ENCODE results near the gene MAST2. TPM values are rescaled to one million over a fixed set of nuclear protein-coding genes. Genes with fewer than 3 reads are reported as not detected.

The MAST2 gene
- total RNA-seq, 1 experiment from 2014 or later, result 41.9 TPM

DNA sequence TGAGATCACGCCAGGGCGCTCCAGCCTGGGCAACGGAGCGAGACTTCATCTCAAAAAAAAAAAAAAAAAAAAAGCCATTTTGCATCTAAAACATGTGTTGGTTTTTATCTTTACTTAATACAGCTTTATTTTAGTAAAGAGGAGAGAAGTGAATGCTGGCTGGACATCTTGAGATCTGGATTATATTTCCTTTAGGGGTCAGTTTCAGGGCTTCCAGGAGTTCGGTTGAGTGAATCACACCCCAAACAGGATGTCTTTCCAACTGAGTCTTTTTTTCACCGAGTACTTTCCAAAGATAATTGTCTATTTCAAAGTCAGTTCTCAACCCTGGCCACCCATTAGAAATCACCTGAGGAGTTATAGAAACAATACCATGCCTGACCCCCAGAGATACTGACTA, 36.4 kb upstream of the MAST2 start:
- CTCF ChIA-PET, result no interaction called here
- intact Hi-C loops (cut with micrococcal nuclease), result no loop called here

GRCh38 chr1:45769261-45769932, 34.0 kb upstream of the MAST2 start:
- no peaks in the 10 kb centered on the region for H3K9me3 ChIP-seq (ENCODE audit: control insufficient read depth in 1 of 2, insufficient read depth in 1 of 2, low read depth in 1 of 2, low read length in 2 of 2)
- intact Hi-C loops (cut with micrococcal nuclease), result no loop called here
- H2AFZ ChIP-seq (ENCODE audit: low read depth, low read length, poor library complexity, severe bottlenecking), result peak overlapping the region; percentile 79
- BruUV-seq (replicated peaks), result no TSS peak
- ChIA-PET POLR2A (interaction anchor here (0.6 kb wide), 1 partner anchor 89 kb away, joined by 3 read pairs; no protein-coding TSS in a partner anchor), CTCF (no interaction called here), RAD21 (ENCODE audit: low non-redundant PET in 1 of 2, low total read pairs in 2 of 2, uncharacterized antibody in 2 of 2, unreplicated experiment in 2 of 2) (no interaction called here)
- no peak for TF ChIP-seq YY1 (IDR thresholded peaks at IDR 0.05; ENCODE audit: extremely low read depth, insufficient replicate concordance, low read depth, low read length)
- no peak for TF ChIP-seq EZH2 (IDR thresholded peaks at IDR 0.05)
- TF ChIP-seq EZH2phosphoT487 (IDR thresholded peaks at IDR 0.05; ENCODE audit: borderline replicate concordance), result no peak
- no peak for TF ChIP-seq JUND (IDR thresholded peaks at IDR 0.05)
- no peak for TF ChIP-seq ATF3 (IDR thresholded peaks at IDR 0.05)
- no peak for TF ChIP-seq POLR2AphosphoS5 (IDR thresholded peaks at IDR 0.05; ENCODE audit: low read depth, low read length)
- peaks cover 0 to 5% of the 10 kb centered on the region in 2 experiments; a peak in 2 of 4 replicates for H3K4me1 ChIP-seq (ENCODE audit: control insufficient read depth in 1 of 2, insufficient read depth in 2 of 2, low read length in 2 of 2)
- no peaks in the 10 kb centered on the region for H3K79me2 ChIP-seq (ENCODE audit: insufficient read depth, low read length)
- H3K4me2 ChIP-seq (ENCODE audit: low read length), result no peak overlapping the region
- no peaks in the 10 kb centered on the region for H4K20me1 ChIP-seq (ENCODE audit: insufficient read depth)
- ATAC-seq (0 out of 2 replicates have a peak, but pooled peaks have one; percentile 27), DNase-seq (ENCODE audit: low read depth, low spot score) (no peak)
- no peak overlapping the region for H3K9ac ChIP-seq (ENCODE audit: low read length)
- no peaks in the 10 kb centered on the region for H3K36me3 ChIP-seq (ENCODE audit: control insufficient read depth in 1 of 2, insufficient read depth in 2 of 2, low read length in 2 of 2)
- H3K27ac ChIP-seq (ENCODE audit: low read depth, low read length), result no peak overlapping the region
- no peaks in the 10 kb centered on the region for H3K9me2 ChIP-seq (ENCODE audit: insufficient read depth)
- no peaks in the 10 kb centered on the region for H3K27me3 ChIP-seq (ENCODE audit: insufficient read depth, low read length)
- H3K4me3 ChIP-seq (replicated peaks in 1 of 2; ENCODE audit: low read depth in 1 of 2, low read length in 2 of 2), result no peak overlapping the region

More for the DNA sequence above, 36.4 kb upstream of the MAST2 start:
- DNase-seq (ENCODE audit: low read depth, low spot score), result no peak
- BruUV-seq (replicated peaks), result no TSS peak
- no peak overlapping the region for H3K27ac ChIP-seq (ENCODE audit: low read depth, low read length)
- no peak overlapping the region for H3K4me2 ChIP-seq (ENCODE audit: low read length)
- no peak overlapping the region for H3K4me3 ChIP-seq (replicated peaks in 1 of 2; ENCODE audit: low read depth in 1 of 2, low read length in 2 of 2)
- RAD21 ChIA-PET (ENCODE audit: low non-redundant PET in 1 of 2, low total read pairs in 2 of 2, uncharacterized antibody in 2 of 2, unreplicated experiment in 2 of 2), result no interaction called here
- H2AFZ ChIP-seq (ENCODE audit: low read depth, low read length, poor library complexity, severe bottlenecking), result peak overlapping the region; percentile 31
- no peaks in the 10 kb centered on the region for H3K36me3 ChIP-seq (ENCODE audit: control insufficient read depth in 1 of 2, insufficient read depth in 2 of 2, low read length in 2 of 2)
- no peak overlapping the region for H3K9ac ChIP-seq (ENCODE audit: low read length)
- H3K4me1 ChIP-seq (ENCODE audit: control insufficient read depth in 1 of 2, insufficient read depth in 2 of 2, low read length in 2 of 2), result peaks cover 0 to 5% of the 10 kb centered on the region in 2 experiments; a peak in 2 of 4 replicates
- no peaks in the 10 kb centered on the region for H3K9me2 ChIP-seq (ENCODE audit: insufficient read depth)
- TF ChIP-seq ELF1 (IDR thresholded peaks at IDR 0.05; ENCODE audit: borderline replicate concordance, low read depth) (no peak), JUND (IDR thresholded peaks at IDR 0.05) (no peak), SP1 (IDR thresholded peaks at IDR 0.05; ENCODE audit: low read depth) (no peak), MAX (IDR thresholded peaks at IDR 0.05) (no peak), EZH2 (IDR thresholded peaks at IDR 0.05) (no peak), POLR2A (IDR thresholded peaks at IDR 0.05; ENCODE audit: borderline replicate concordance, extremely low read depth, insufficient read depth, insufficient read length) (no peak), SRF (IDR thresholded peaks at IDR 0.05; ENCODE audit: low read depth) (no peak), CBX3 (IDR thresholded peaks at IDR 0.05; ENCODE audit: low read depth) (no peak), RAD21 (IDR thresholded peaks at IDR 0.05; ENCODE audit: low read depth) (no peak), SIN3A (IDR thresholded peaks at IDR 0.05; ENCODE audit: low read depth) (no peak), FOSL1 (IDR thresholded peaks at IDR 0.05; ENCODE audit: low read depth) (no peak), ZNF274 (IDR thresholded peaks at IDR 0.05; ENCODE audit: low read depth, low read length) (no peak)
- no peaks in the 10 kb centered on the region for H3K9me3 ChIP-seq (ENCODE audit: control insufficient read depth in 1 of 2, insufficient read depth in 1 of 2, low read depth in 1 of 2, low read length in 2 of 2)
- no peaks in the 10 kb centered on the region for H3K79me2 ChIP-seq (ENCODE audit: insufficient read depth, low read length)
- POLR2A ChIA-PET, result no interaction called here
- H4K20me1 ChIP-seq (ENCODE audit: insufficient read depth), result no peaks in the 10 kb centered on the region
- ATAC-seq, result no peak
- H3K27me3 ChIP-seq (ENCODE audit: insufficient read depth, low read length), result no peaks in the 10 kb centered on the region
